Activated CD4-positive, alpha-beta T cell treated with anti-CD3 and anti-CD28 coated beads for 36 hours (primary cell): ENCODE measurements around the gene ANO10. TPM values are rescaled to one million over a fixed set of nuclear protein-coding genes. Genes with fewer than 3 reads are reported as not detected.
"Not testable (repeated sequence)": the region's sequence is repeated elsewhere in the genome, so short reads cannot be mapped to it uniquely, and the experiment has no call there.

Experiments
- ATAC-seq: fragments of 200-7000 bp; cut with Tn5 transposase; one replicate; pipeline ENCODE4 v1.10.0; 2021; ENCODE audit warnings: mild to moderate bottlenecking, moderate library complexity
- CTCF ChIA-PET: fragments of 350-600 bp; sonication (Branson Sonifier 250); formaldehyde crosslinking; loops from one replicate; lab custom pipeline; 2021; ENCODE audit warnings: antibody characterized with exemption; lab: Charles Lee
- POLR2A ChIA-PET: fragments of 350-600 bp; sonication (Branson Sonifier 250); formaldehyde crosslinking; loops from one replicate; lab custom pipeline; 2021; ENCODE audit warnings: antibody characterized with exemption, inconsistent platforms; lab: Charles Lee
- DNase-seq: peaks from one replicate; pipeline ENCODE4 v3.0.0-alpha.2; 2020
- H3K27ac Mint-ChIP-seq: one replicate; pipeline ENCODE4 v1.8.0; 2021; ENCODE audit warnings: mixed read lengths
- H3K27me3 Mint-ChIP-seq: one replicate; pipeline ENCODE4 v1.8.0; 2021; ENCODE audit warnings: mixed read lengths
- H3K36me3 Mint-ChIP-seq: one replicate; pipeline ENCODE4 v1.8.0; 2021; ENCODE audit warnings: low read depth, mixed read lengths
- H3K4me1 Mint-ChIP-seq: one replicate; pipeline ENCODE4 v1.8.0; 2021; ENCODE audit warnings: mixed read lengths
- H3K4me3 Mint-ChIP-seq: one replicate; pipeline ENCODE4 v1.8.0; 2021; ENCODE audit warnings: mild to moderate bottlenecking, moderate library complexity, mixed read lengths
- H3K9me3 Mint-ChIP-seq: one replicate; pipeline ENCODE4 v1.8.0; 2021; ENCODE audit warnings: low read depth, mixed read lengths
- intact Hi-C, 2 experiments: fragments of 100-400 bp; cut with DNase I in 1 of 2; cut with micrococcal nuclease in 1 of 2; formaldehyde crosslinking; loops; one replicate each; pipeline versions ENCODE4 v1.14.2 to v1.15.1; 2022 to 2024; cut with DNase I, micrococcal nuclease
- total RNA-seq, 2 experiments: library from RNA; stranded (reverse); gene quantifications; one replicate each; pipeline ENCODE4 v1.2.3, GENCODE V29; 2021

Gene ANO10
- total RNA-seq, 2 experiments from 2014 or later: 6.9 to 9.4 TPM

DNA sequence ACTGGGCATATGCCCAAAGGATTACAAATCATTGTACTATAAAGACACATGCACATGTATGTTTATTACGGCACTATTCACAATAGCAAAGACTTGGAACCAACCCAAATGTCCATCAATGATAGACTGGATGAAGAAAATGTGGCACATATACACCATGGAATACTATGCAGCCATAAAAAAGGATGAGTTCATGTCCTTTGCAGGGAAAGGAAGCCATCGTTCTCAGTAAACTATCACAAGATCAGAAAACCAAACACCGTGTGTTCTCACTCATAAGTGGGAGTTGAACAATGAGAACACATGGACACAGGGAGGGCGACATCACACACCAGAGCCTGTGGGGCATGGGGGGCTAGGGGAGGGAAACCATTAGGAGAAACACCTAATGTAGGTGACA lies 128.9 kb downstream of the ANO10 start:
- peaks cover 30% of the 10 kb centered on the region for H3K4me1 Mint-ChIP-seq
- ATAC-seq, CTCF ChIA-PET, H3K4me3 Mint-ChIP-seq, H3K36me3 Mint-ChIP-seq, DNase-seq, POLR2A ChIA-PET, H3K9me3 Mint-ChIP-seq, H3K27ac Mint-ChIP-seq, H3K27me3 Mint-ChIP-seq: not testable (repeated sequence)
- intact Hi-C loops: loop anchor here in 1 of 2 experiments (5.0 kb wide), 1 partner anchor 311 kb away; no protein-coding TSS in a partner anchor

DNA sequence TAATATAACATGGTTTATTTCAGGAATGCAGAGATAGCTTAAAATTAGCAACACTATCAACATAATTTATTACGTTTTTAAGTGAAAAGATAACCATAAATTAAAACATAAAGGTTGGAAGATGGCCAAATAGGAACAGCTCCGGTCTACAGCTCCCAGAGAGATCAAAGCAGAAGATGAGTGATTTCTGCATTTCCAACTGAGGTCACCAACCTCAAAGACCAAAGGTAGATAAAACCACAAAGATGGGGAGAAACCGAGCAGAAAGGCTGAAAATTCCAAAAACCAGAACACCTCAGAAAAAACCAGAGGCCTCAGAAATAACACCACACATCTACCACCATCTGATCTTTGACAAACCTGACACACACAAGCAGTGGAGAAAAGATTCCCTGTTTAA lies 130.0 kb downstream of the ANO10 start:
- not testable (repeated sequence) for H3K4me3 Mint-ChIP-seq, ATAC-seq, DNase-seq, H3K27me3 Mint-ChIP-seq, H3K36me3 Mint-ChIP-seq, H3K9me3 Mint-ChIP-seq, H3K27ac Mint-ChIP-seq
- CTCF ChIA-PET: interaction anchor here (0.6 kb wide), 1 partner anchor 36 kb away, joined by 3 read pairs; no protein-coding TSS in a partner anchor
- intact Hi-C loops: loop anchor here in 1 of 2 experiments (5.0 kb wide), 1 partner anchor 310 kb away; no protein-coding TSS in a partner anchor
- peaks cover 21% of the 10 kb centered on the region for H3K4me1 Mint-ChIP-seq
- POLR2A ChIA-PET: interaction anchor here (0.7 kb wide), 1 partner anchor 32 kb away, joined by 3 read pairs; no protein-coding TSS in a partner anchor

DNA sequence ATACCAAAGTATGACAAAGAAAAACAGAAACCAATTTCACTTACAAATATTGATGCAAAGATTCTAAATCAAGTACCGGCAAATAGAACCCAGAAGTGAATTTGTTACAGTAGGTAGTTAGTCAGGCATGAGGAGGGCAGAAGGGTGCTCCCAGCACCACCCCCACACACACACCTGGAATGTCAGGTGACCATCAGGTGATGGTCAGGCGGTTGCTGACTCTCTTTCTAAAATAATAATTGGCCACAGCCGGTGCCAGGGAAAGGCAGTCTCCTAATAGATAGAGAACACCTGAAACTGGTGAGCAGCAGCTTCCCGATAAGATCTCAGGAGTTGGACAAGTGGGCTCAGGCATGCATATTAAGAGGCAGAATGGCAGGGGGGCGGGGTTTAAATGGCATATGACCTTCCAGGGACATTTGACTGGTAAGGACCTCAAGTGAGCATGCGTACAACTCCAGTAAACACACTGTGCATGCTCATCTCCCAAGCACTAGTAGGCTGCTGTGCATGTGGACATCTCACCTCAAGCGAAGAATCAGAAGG lies 131.1 kb downstream of the ANO10 start:
- no peak for ATAC-seq
- POLR2A ChIA-PET: no interaction called here

DNA sequence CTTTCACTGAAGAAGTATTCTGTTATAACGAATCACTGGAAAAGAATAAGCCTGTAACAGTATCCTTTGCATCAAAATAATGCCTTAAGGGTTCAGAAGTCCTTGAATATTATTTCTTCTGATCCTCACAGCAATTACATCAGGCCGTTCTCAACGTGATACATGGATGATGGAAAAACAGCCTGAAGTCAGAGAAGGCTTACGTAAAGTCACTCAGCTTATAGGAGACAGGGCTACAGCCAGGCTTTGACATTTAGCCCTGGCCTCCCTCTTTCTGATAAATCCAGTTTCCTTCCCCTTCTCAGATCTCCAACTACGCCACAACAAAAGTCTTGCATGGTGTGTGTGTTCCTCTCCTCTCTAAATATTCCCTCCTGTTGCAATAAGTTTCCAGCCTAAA lies 131.9 kb downstream of the ANO10 start:
- ATAC-seq (no peak), DNase-seq (no peak)
- Mint-ChIP-seq H3K4me3 (no peak overlapping the region), H3K4me1 (peaks cover 18% of the 10 kb centered on the region), H3K27ac (no peak overlapping the region), H3K9me3 (peaks cover 3% of the 10 kb centered on the region), H3K27me3 (peaks cover 4% of the 10 kb centered on the region), H3K36me3 (peaks cover 3% of the 10 kb centered on the region)
- POLR2A ChIA-PET: no interaction called here
- CTCF ChIA-PET: interaction anchor here (0.8 kb wide), 1 partner anchor 37 kb away, joined by 5 read pairs; no protein-coding TSS in a partner anchor
- intact Hi-C loops: loop anchor here in 1 of 2 experiments (5.0 kb wide), 1 partner anchor 308 kb away; no protein-coding TSS in a partner anchor

More for the DNA sequence above, 131.1 kb downstream of the ANO10 start:
- Mint-ChIP-seq H3K36me3 (peaks cover 2% of the 10 kb centered on the region), H3K9me3 (peaks cover 1% of the 10 kb centered on the region), H3K4me3 (no peak overlapping the region), H3K27ac (no peak overlapping the region), H3K4me1 (peaks cover 18% of the 10 kb centered on the region), H3K27me3 (peaks cover 6% of the 10 kb centered on the region)
- DNase-seq: no peak
- CTCF ChIA-PET: interaction anchor here (0.8 kb wide), 1 partner anchor 38 kb away, joined by 5 read pairs; no protein-coding TSS in a partner anchor
- intact Hi-C loops: loop anchor here in 1 of 2 experiments (5.0 kb wide), 1 partner anchor 308 kb away; no protein-coding TSS in a partner anchor

DNA sequence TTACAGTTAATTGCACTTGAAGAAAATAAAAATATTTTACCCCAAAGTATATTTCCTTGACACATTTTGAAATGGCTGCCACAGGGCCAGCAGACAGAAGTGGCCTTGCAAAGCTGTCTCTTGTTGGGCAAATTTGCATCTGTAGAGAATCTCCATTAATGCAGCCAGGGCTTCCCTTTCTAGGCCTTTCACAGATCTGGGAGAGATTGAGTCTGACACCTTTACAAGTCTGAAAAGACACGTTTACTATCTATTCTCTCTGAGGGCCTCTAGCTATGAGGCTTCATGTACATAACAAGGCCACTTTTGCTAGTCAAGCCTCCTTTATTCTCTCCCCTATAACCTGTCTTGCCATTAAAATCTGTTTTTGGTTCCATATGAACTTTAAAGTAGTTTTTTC lies 135.9 kb downstream of the ANO10 start:
- DNase-seq (no peak), ATAC-seq (no peak)
- intact Hi-C loops: no loop called here
- H3K27me3 Mint-ChIP-seq: peaks cover 3% of the 10 kb centered on the region
- POLR2A ChIA-PET: no interaction called here
- CTCF ChIA-PET: interaction anchor here (0.6 to 1.1 kb wide), 3 partner anchors 294 to 834 kb away, joined by 3 to 7 read pairs (median 3); no protein-coding TSS in a partner anchor
- peaks cover 17% of the 10 kb centered on the region for H3K4me1 Mint-ChIP-seq
- peaks cover 2% of the 10 kb centered on the region for H3K36me3 Mint-ChIP-seq
- H3K4me3 Mint-ChIP-seq: no peak overlapping the region
- H3K27ac Mint-ChIP-seq: no peak overlapping the region
- peaks cover 5% of the 10 kb centered on the region for H3K9me3 Mint-ChIP-seq

DNA sequence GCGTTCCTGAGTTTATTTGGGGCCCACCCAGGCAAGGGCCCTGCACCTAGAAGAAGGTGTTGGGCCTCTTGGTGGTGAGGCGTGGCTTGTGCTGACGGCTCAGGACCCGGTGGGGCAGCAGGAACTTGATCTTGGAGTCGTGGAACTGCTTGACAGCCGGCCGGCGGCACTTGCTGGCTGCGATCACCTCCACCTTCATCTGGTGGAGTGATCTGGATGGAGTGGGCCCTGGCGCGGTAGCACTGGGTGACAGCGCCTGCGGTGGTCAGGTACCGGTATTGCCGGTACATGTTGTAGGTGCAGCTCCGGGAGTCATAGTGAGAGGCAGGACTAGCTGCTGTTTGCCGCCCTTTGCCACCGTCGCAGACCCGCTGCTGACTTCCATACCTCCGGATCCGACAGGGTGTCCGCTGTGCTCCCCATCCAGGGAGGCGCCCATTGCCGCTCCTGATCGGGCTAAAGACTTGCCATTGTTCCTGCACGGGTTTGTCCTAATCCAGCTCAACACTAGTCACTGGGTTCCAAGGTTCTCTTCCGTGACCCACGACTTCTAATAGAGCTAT lies 136.8 kb downstream of the ANO10 start:
- ChIA-PET POLR2A (no interaction called here), CTCF (interaction anchor here (0.6 to 1.1 kb wide), 4 partner anchors 18 to 833 kb away, joined by 3 to 7 read pairs (median 3); no protein-coding TSS in a partner anchor)
- Mint-ChIP-seq H3K4me3 (no peak overlapping the region), H3K27me3 (no peaks in the 10 kb centered on the region), H3K27ac (no peak overlapping the region), H3K9me3 (peaks cover 5% of the 10 kb centered on the region), H3K36me3 (peaks cover 2% of the 10 kb centered on the region), H3K4me1 (peaks cover 11% of the 10 kb centered on the region)
- DNase-seq (no peak), ATAC-seq (no peak)
- intact Hi-C loops: no loop called here

DNA sequence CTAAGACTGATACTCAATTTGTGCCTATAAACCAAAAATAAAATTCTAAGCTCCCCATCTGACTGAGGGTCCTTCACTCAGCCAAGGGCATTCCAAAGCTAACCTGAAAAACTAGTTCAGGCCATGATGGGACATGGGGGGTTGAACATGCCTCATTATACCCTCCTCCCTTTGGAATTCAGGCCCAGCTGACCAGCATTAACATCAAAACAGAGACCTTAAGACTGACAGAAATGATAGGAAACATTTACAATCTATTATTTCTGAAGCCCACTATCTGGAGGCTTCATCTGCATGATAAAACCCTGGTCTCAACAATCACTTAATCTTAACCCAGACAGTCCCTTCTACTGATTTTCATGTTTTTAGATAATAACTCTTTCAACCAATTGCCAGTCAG lies 140.4 kb downstream of the ANO10 start:
- peaks cover 5% of the 10 kb centered on the region for H3K9me3 Mint-ChIP-seq
- H3K36me3 Mint-ChIP-seq: peaks cover 6% of the 10 kb centered on the region
- DNase-seq (no peak), ATAC-seq (no peak)
- ChIA-PET POLR2A (no interaction called here), CTCF (interaction anchor here (1.2 kb wide), 1 partner anchor 319 kb away, joined by 3 read pairs; no protein-coding TSS in a partner anchor)
- no peaks in the 10 kb centered on the region for H3K27me3 Mint-ChIP-seq
- intact Hi-C loops: no loop called here
- no peak overlapping the region for H3K27ac Mint-ChIP-seq
- H3K4me1 Mint-ChIP-seq: peaks cover 30% of the 10 kb centered on the region
- no peak overlapping the region for H3K4me3 Mint-ChIP-seq

DNA sequence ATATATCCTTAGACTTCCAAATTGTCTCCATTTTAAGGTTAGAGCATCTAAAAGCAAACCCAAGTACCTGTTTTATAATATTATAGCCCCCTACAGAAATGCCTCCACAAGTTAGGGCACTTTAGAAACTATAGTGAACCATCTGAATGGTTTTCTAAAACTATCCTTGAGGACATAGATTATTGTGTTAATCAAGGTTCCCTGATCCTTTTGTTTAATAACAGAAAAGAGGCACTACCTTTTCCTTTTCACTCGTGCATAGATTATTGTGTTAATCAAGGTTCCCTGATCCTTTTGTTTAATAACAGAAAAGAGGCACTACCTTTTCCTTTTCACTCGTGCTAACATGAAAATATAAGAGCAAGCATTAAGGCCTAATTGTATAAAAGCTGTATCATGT lies 143.0 kb downstream of the ANO10 start:
- ATAC-seq, intact Hi-C loops, H3K27ac Mint-ChIP-seq, H3K9me3 Mint-ChIP-seq, CTCF ChIA-PET, H3K4me3 Mint-ChIP-seq, DNase-seq, H3K36me3 Mint-ChIP-seq, POLR2A ChIA-PET, H3K27me3 Mint-ChIP-seq: not testable (repeated sequence)
- H3K4me1 Mint-ChIP-seq: peaks cover 30% of the 10 kb centered on the region

DNA sequence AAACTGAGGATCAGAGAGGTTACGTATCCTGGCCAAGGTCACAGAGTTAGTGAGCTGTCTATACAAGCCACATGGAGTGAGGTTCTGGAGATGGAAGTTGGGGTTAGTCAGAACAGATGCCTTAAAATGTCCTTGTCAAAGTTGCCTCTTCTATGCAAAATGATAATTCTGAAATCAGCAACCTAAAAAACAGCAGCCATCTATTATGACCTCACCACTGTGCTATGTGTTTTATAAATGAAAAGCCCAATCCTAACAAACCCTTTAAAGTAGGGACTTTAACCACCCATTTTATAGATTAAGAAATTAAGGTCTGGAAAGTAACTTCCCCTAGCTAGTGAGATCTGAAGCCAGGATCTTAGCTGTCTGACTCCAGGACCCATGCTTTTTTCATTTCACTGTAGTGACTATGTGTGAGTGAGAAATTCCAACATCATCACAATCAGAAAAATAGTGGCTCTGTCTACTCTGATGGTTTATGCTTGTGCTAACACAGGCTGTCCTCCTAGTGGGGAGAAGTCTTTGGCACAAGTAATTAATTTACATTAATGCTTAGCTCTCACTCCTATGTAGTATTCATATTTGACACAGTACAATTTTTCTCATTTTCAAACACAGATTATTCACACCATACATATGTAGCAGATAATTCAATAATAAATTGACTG lies 143.6 kb downstream of the ANO10 start:
- H3K4me1 Mint-ChIP-seq: peaks cover 33% of the 10 kb centered on the region
- H3K4me3 Mint-ChIP-seq: no peak overlapping the region

DNA sequence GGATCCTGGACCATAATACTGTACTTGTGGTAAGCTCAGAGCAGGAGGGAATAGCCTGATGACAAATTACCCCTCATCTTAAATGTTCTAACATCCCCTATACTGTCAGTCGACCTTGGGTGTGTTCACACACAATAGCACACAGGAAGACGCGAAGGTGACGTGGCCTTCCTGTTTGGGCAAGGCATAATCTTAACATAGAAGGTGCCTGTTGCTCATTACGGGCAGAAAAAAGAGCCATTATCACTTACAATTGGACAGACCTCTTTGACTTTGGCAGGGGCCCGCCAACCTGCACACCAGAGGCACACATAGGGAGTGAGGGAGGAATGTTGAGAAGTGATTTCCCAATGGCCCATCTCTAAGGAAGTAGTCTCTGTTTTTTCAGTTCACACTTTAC lies 144.2 kb downstream of the ANO10 start:
- ChIA-PET CTCF (interaction anchor here (0.6 kb wide), 1 partner anchor 24 kb away, joined by 3 read pairs; no protein-coding TSS in a partner anchor), POLR2A (no interaction called here)
- Mint-ChIP-seq H3K27ac (peak overlapping the region; percentile 78), H3K27me3 (no peaks in the 10 kb centered on the region), H3K4me3 (no peak overlapping the region), H3K4me1 (peaks cover 28% of the 10 kb centered on the region), H3K9me3 (no peaks in the 10 kb centered on the region), H3K36me3 (peaks cover 4% of the 10 kb centered on the region)
- DNase-seq (peak; percentile 73), ATAC-seq (peak; percentile 96)
- intact Hi-C loops: no loop called here

More for the DNA sequence above, 143.6 kb downstream of the ANO10 start:
- intact Hi-C loops: no loop called here
- ChIA-PET CTCF (no interaction called here), POLR2A (no interaction called here)
- H3K27me3 Mint-ChIP-seq: no peaks in the 10 kb centered on the region
- peaks cover 4% of the 10 kb centered on the region for H3K36me3 Mint-ChIP-seq
- ATAC-seq: peak; percentile 39
- peak overlapping the region; percentile 78 for H3K27ac Mint-ChIP-seq
- DNase-seq: no peak
- H3K9me3 Mint-ChIP-seq: no peaks in the 10 kb centered on the region

DNA sequence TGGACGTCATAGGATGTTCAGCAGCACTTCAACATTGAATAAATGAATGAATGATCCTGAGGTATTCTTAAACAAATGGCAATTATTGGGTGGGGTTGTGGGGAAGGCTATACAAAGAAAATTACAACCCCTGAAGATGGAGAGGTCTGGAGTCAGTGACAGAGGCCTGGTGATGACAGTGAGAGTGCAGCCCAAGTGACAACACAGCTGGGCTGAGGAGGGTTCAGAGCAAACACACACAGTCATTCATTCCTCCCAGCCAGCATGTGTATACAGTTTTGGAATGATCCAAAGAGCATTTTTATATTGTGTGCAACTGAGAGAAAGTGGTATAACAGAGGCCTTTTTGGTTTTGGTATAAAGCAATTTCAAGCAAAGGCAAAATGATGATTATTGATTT lies 148.1 kb downstream of the ANO10 start:
- Mint-ChIP-seq H3K4me3 (no peak overlapping the region), H3K27me3 (no peaks in the 10 kb centered on the region), H3K27ac (no peak overlapping the region), H3K9me3 (no peaks in the 10 kb centered on the region), H3K4me1 (peaks cover 25% of the 10 kb centered on the region), H3K36me3 (peaks cover 4% of the 10 kb centered on the region)
- ChIA-PET CTCF (interaction anchor here (0.5 kb wide), 1 partner anchor 226 kb away, joined by 3 read pairs; no protein-coding TSS in a partner anchor), POLR2A (no interaction called here)
- ATAC-seq: no peak
- no peak for DNase-seq
- intact Hi-C loops: no loop called here
